Activated CD8-positive, alpha-beta memory T cell treated with anti-CD3 and anti-CD28 coated beads, Interleukin-2, amount 50 U/mL, for 48 hours (primary cell): ENCODE data around the gene NR5A2.

Source experiments
- DNase-seq: peaks from one replicate; pipeline ENCODE4 v3.0.0-alpha.2; 2020

Gene NR5A2

DNA sequence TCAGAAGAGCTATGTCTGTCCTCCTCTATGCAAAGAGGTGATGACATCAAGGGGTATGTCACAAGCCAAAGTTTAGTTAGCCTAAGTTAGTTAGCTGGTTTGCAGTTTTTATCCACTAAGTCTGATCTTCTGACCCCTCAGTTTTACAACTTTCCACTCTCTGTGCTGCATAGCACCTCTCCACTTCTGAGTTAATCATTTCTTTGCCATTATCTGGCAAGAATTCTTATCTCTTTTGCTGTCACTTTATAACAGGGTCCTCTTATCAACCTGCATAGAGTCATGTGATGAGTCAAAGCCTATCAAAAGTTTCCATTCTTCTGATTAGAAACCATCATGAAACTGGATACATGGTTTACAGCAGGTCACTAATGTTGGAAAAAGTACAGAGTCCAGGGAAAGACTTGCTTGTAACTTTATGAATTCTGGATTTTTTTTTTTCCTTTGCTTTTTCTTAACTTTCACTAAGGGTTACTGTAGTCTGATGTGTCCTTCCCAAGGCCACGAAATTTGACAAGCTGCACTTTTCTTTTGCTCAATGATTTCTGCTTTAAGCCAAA, at the start of gene NR5A2:
NR5A2 (plus strand) TSS at position 447 of the 560 bp plus-strand sequence. CDS start 138 bp downstream, outside the sequence.
- no peak for DNase-seq

DNA sequence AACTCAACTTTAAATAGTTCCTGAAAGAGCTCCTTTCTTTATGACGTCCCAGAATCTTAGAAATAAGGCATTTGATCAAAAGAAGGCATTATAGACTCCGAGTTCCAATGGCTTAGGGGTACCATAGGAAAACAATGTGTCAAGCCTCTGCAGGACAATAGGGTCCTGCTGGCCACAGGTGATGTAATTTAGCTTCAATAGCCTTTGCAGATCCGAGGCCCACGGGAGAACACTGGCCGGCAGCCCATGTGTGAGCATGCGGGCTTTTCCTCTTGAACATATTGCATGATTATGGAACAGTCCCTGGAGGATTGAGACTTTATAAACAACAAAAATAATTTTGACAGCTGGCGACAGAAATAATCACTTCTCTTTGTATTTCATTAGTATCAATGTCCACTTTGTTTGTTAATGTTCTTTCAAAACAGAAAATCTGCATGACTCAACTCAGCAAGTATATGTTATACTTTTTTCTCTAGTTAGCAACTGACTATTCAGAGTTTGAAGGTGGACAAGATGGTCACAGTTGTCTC, 49.0 kb upstream of the NR5A2 start:
- no peak for DNase-seq

DNA sequence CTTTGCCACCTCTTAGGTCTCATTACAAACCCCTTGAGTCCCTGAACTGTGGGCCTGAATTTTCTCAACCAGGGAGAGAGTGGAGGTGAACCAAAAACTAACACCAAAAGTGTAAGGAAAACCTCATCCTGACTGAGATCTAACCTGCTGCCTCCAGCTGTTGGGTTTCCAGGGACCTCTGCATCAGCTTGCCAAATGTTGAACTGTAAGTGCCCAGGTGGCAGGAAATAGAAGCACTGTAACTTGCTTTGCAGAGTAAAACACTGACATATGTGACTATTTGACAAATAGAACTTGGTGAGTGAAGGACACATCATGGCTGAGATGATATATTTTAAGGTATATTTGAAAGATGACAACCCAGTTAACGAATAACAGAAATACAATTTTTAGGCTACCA, 48.4 kb upstream of the NR5A2 start:
- DNase-seq: no peak

DNA sequence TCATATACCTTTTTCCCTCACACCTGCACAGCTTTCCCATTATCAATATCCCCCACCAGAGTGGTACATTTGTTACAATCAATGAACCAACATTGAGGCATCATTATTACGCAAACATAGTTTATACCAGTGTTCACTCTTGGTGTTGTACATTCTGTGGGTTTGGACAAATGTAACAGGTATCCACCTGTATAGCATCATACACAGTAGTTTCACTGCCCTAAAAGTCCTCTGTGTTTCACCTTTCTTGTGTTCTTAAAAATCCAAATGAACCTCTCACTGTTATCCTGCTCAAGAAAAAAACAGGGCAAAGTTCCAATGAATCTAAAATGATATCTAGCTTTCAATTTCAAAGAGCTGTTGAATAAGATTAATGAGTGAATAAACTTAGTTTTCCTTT, 45.9 kb upstream of the NR5A2 start:
- DNase-seq: no peak

DNA sequence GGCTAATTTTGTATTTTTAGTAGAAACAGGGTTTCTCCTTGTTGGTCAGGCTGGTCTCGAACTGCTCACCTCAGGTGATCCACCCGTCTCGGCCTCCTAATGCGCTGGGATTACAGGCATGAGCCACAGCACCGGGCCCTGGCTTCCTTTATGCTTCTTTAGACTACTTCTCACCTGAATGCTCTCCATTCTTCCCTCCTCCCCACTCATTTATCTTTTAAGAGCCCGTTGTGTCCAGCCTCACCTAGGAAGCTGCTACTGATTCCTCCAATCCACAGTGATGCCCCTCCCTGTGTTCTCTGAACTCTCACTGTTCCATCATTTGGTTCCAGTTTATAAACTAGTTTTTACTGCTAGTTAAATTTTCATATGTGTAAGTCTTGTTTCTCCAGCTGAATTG, 44.9 kb upstream of the NR5A2 start:
- no peak for DNase-seq

DNA sequence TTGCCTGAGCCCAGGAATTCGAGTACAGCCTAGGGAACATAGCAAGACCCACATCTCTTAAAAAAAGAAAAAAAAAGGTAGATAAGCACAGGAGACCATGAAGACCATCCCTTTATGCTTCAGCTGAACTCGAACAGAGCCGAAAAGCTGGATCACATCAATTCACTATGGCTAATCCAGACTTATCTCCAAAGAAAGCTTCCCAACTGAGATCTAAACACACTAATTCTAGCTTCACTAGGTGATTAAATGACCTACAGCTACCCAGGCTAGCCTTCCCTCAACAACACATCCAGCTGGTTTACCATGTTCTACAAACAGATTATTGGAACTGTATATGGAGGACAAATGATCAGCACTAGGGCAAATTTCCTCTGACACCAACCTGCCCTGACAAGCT, 44.0 kb upstream of the NR5A2 start:
- no peak for DNase-seq

DNA sequence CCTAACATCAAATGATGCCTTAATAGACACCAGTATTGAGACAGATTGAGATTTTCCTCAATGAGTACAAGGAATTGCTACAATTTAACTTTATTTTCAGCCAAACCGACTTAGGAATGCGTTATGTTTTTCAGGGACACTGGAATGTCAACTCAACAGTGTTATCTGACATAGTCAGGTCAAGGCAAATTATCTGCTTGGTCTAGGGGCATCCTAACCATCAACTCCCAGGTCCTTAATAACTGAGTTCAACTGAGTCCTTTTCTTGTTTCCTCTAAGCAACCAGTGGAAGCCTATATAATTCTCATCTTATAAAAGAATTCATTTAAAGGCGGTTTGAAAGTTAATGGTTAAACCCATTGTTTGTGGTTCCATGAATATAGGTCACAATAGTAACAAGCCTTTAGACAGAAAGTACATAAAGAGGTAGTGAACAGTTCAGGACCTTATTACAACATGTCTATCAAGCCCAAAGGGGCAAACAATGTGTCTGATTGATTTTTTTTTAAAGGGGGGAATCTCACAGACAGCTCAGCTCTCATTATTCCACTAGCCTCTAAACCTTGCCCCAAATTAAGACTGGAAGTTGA, 32.3 kb upstream of the NR5A2 start:
- no peak for DNase-seq

DNA sequence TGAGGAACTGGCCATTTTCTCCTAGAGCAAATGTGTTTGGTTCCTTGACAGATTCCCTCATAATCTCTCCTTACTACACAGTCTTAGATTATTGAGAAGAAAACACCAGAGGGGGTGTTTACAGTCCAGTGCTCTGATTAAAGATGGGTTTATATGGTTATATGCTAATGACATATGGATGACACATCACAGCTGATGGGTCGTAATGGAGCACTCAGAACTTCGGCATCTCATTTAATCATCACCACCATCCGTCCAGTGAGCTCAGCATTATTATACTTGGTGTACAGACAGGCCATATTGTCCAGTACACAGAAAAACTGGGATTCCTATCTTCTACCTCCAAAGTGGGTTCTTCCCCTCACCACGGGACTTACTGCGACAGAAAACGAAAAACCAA, 22.3 kb upstream of the NR5A2 start:
- no peak for DNase-seq

DNA sequence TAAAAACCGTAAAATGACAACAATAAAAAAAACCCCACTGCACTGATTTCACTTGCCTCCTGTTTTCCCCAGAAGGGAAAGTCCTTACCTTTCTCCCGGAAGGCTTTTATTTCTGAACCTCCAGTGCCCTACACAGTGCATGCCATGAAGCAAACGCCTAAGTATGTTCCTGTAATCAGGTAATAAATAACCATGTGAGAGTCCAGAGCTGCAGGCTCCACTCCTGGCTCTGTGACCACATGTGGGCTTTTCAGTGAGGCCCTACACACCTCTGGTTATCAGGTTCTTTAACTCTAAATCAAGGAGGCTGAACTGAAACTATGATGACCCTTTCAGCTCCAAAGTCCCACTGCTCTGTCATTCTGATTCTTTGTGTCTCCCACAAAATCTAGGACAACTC, 20.8 kb upstream of the NR5A2 start:
- DNase-seq: no peak

DNA sequence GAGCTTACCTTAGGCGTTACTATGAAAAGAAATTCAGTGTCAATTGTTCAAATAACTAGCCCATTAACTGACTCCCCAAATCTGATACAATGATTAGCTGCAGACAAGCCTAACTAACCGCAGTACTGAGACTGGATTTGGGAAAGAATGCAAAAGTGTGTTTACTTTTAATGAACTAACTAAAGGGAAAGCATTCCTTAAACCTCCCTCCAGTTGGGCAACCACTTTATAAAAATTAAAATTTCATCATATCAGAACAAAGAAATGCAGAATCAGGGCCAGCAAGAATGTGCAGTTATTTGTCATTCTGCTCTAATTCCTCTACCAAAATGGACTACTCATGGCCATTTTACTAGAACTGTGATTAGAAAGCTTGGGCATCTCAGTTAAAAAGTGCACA, 11.7 kb upstream of the NR5A2 start:
- DNase-seq: no peak

DNA sequence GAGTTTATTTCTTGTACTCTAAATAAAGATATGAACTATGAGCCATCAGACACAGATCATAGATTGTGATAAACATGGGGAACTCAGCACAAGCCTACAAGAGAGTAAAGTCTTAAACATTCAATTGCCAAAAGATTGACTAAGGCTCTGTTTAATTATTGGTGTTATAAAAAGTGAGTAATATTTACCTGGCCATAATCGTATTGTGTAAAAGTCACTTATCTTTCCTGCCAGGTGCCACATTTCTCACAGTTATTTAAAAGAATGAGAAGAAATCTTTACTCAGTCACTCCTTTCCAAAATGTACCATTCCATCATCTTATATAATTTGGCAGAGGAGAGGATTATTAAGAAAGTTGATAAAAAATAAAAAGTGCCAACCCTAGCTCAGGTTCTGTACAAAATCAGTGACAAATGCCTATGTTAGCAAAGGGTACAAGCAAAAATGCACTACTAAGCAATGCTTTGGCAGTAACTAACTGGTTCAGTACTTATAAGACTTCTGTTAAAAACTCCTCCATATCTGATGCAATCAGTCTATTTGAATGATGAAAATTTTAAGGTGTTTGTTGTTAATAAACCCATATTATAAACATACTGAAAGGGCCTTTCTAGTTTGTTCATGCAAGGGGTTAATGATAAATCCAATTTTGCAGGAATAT, 5.8 kb upstream of the NR5A2 start:
- no peak for DNase-seq

DNA sequence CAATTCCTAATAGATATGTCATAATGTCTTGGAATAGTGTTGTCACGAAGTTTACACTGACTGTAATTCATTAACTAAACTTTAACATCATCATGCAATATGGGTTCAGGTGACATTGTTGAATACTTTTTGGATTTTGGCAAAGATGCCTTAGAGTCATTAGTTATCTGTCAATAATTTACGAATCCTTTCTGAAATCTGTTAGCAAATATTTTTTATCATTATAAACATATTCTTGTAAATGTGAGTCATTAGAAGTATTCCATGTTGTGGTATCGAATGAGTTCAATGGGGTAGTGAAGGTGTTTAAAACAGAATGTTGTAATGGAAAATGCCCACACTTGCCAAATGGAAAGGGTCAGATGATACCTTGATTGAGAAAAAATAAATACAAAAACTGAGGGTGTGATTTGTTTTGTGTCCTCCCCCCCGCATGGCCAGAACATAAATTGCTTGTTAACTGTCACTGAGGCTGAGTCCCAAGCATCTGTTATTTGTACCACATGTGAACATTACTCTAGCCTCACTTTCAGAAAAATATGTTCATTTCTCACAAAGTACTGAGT, 5.2 kb upstream of the NR5A2 start:
- no peak for DNase-seq

DNA sequence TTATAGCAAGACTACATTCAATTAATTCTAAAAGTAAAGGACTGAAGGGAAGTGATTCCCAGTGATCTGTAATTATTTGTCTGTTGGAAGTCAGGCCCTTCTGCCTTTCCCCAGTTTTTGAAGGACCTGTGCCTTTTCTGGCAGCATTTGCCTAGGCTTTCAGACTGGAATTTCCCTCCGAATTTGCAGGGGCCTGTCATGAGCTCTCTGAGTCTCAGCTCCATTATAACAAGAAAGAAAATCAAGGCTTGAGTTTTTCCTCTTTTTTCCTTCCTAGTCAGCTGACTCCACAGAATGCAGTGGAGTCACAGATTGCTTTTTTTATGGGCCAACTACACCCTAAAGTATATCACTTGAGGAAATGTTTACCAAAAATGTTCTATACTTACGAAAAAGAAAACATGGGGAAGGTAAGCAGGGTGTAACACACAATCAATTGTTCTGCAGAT, 1.1 kb downstream of the NR5A2 start:
- DNase-seq: no peak

DNA sequence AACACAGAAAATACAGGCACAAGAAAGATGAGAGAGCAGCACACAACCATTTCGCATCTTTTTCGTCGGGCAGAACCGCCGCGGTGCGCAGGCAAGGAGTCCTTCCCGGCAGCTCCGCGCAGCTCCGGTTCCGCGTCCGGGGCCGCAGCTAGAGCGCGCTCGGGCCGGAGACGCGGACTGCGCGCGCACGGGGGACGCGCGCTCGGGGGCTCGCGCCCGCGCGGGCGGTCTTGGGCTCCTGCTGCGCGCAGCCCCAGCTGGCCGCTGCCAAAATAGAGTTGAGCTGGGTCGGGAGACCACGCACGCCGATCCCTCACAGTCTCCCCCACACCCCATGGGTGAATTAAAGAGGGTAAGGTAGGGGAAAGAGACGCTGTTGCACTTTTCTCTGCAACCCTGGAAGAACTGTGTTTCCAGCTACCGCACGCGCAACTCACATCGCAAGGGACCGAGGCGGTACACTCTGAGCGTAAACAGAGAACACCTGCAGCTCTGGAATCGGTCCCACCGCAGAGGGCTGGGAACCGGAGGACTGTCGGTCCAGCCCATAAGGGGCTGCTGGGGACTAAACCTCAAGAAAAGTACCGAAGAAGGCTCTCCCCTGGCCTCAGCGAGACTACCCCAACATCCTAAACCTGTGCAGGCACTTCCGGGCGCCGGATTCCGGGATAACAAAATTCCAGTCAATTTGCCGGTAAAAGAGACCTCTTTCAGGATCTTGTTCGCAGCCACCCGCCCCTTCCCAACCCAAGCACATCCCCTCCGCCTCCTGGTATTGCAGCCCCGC, 1.7 kb downstream of the NR5A2 start:
- DNase-seq: peak; percentile 57

DNA sequence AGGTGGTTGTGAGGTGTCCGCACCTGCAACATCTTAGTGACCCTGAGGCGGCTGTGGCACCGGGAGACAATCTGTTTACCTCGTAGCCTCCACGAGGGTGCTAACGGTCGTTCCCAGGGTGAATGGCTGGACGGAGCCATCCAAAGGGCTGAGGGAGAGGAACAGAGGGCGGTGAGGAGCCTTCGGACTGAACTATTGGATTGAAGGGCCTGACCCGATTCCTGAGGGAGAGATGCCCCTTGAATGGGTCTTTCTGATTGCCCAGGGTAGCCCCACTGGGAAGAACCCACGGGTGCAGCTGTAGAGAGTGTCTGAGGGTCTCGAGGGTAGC, 2.3 kb downstream of the NR5A2 start:
- DNase-seq: no peak

DNA sequence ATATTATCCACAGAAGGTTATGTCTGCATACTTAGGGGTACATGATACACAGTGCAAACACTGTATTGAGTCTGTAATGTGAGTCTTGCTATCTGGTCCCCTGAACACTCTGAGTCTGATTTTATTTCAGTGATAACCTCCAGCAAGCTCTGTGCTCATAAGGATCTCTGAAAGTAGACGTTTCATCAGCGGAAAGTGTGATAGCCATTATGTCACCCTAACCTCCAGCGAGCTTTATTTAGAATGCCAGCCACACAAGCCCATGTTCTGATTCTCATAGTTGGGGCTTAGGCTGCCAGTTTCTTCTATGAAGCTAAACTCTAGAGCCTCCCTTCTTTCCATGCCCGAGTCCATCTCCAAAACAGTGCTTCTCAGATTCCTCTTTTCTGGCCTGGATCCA, 3.3 kb downstream of the NR5A2 start:
- no peak for DNase-seq

DNA sequence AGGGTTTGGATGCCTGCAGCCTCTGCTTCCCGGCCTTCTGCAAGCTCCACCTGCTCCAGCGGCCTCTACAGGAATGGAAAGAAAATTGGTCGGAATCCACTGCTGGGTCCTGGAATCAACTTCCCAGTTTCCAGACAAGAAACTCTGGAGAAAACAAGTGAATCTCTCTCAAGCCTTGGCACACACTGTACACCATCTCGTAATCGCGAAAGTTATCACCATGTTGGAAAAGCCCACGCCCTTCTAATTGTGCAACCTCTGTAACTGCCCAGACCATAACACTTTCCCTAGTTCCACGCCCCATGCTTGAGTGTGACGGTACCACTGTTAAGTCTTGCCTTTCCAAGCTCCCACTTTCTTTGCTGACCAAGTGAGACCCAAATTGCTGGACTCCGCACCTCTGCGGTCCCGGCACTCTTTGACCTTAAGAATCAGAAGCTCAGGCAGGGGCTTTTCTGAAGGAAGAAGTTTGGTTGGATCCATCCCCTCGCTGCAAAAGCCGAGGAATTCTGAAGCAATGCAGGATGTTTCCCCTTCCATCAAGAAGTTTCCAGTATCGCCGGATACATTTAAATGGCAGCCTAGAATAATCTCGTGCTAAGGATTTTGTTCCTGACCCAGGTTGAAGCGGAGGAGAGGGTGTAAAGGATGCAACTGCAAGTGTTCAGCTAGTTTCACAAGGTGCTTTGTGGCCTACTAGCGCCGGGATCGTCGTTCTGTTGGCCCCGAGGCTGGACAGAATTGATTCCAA, 6.2 kb downstream of the NR5A2 start:
- DNase-seq: no peak

DNA sequence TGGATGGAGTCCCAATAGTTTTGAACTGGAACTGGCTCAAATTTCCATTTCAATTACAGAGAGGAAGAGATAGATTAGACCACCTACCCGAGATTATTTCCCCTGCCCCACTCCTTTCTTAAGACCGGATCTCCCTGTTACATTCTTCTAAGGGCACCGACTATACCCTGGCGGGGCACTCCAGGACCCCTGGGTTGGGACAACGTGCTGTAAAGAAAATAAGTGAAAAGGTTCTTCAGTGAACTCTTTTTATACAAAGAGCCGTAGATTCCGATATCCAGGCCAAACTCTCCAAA, 6.7 kb downstream of the NR5A2 start:
- no peak for DNase-seq

DNA sequence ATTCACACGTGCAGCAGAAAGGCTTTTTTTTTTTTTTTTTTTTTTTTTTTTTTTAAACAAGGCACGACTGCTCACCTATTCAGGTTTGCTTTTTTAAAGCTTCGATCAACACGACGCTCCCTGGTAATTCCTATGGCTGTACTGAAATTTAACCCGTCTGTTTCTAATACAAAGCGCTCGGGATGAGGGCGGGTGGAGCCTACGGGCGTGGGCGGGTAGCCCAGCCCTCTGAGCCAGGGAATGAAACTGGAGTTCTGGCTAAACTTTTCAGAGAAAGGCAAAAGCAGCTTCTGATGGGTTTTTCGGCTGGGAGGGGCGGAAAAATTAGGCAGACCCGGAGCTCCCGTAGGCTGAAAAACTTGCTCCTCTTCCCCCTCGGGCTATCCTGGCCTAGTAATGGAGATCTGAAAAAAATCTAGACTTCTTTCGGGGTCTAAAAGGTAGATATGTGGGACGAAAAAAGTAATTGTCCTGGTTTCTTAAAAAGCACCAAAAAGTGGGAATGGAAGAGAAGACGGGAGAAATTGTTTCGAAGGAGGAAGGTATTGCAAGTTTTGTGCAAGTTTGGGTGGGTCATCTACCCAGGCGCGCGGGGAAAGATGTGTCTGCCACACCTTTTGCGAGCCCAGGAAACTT, 7.4 kb downstream of the NR5A2 start:
- DNase-seq: no peak

DNA sequence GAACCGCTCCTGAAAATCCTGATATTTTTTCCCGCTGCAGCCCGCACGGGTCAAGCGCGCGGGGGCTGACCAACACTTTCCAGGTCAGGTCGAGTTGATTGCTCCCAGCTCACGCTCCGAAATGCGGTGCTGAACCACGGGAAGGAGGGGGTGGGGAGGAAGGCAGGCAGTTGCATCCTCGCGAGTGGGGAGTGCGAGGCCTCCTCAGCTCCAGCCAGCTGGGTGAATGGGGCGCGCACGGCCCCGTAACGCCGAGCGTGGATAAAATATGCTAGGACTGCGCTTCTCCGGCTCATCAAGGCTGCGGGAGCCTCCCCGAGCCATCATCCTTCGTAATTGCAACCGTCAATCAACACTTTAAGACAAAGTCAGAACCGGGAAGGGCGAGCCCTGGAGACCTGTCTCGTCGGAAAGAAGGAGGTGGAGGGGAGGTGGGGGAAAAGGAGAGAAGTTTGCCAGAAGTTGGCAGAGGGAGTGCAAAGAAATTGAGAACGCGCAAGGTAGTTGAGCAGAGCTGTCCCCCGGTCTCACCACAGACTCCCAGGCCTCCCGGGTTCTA, 8.0 kb downstream of the NR5A2 start:
- no peak for DNase-seq

DNA sequence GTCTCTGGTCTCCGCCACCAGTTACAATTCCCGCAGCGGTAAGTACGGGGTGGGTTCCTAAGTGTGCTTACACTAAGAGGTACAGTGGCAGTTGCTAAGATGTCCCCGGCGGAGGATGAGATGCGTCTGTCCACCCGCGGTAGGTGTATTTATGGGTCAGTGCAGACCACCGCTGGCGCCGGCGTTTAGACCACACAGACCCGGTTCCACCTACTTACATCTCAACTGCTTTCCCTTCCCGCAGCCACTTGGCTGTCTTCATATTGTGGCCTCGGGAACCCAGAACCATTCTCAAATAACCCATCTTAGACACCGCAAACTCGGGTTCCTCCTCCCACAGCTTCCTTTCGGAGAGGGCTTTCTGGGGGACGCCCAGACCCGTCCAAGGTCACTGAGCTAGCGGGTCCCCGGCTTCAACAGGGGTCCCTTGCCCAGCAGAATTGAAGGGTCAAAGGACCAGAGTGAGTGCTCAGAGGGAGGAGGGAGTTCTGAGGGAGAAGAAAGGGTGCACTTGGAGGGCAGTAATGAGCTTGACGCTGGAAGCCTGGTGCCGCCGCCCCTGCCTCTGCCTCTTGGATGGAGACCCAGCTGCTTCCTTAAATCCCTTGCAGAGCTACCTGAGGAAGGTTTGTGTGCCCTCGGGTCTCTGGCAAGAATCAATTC, 8.6 kb downstream of the NR5A2 start:
- DNase-seq: no peak
